Activated CD4-positive, alpha-beta T cell treated with anti-CD3 and anti-CD28 coated beads for 48 hours (primary cell): Measurements from ENCODE around the gene SMOC2.
"Not testable (repeated sequence)": the region's sequence is repeated elsewhere in the genome, so short reads cannot be mapped to it uniquely, and the experiment has no call there.

Experiments used
- DNase-seq: peaks from one replicate; pipeline ENCODE4 v3.0.0-alpha.2; 2020

SMOC2 gene

DNA sequence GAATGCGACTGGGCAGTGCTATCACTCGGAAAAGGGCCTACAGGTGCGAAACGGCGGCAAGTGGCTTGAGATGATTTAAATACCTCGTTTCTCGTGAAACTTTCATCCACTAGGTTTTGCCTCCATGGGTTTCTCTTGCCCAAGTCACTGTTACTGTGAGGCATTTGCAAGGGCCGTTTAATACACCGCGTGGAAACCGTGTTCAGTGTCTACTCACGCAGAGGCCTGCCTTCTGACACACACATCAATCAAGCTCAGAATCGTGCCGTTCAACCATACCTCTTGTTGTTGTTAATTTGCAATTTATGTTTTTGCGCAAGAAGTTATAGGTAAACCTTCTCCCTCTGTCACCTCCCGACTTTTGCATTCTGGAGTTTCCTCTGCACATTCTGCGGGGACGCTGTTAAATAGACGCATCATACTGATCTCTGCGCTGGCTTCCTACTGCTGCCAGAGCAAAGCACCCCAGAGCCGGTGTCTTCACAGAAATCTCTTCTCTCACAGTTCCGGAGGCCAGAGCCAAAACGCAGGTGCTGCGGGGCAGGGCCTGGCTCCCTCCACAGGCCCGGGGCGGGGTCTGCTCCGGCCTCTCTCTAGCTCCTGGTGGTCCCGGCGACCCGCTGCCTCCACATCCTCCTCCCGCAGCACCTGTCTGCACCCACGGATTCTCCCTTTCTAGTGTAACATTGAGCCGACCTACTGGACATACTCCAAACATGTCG, 251.4 kb downstream of the SMOC2 start:
- DNase-seq = no peak

DNA sequence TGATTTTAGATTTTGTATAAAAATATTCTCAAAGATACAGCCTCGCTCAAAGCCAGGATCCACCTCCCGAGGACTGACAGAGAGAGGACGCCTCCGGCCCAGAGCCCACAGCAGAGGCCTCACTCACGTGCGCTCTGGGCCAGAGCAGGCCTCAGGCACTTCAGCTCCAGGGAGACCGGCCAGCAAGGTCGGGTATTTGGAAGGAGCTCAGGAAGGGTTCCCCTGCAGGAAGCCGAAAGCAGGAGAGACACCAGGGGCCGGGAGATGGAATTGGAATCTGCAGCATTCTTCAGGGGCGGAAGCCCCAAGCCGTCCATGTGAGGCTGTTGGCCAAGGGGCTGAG, 251.9 kb downstream of the SMOC2 start:
- not testable (repeated sequence) for DNase-seq

DNA sequence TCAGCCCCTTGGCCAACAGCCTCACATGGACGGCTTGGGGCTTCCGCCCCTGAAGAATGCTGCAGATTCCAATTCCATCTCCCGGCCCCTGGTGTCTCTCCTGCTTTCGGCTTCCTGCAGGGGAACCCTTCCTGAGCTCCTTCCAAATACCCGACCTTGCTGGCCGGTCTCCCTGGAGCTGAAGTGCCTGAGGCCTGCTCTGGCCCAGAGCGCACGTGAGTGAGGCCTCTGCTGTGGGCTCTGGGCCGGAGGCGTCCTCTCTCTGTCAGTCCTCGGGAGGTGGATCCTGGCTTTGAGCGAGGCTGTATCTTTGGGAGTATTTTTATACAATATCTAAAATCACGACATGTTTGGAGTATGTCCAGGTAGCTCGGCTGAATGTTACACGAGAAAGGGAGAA, 253.8 kb downstream of the SMOC2 start:
- DNase-seq = not testable (repeated sequence)

GRCh38 chr6:168695701-168696100, 254.7 kb downstream of the SMOC2 start:
- no peak for DNase-seq

- no peak for DNase-seq
Measured at GRCh38 chr6:168698923-168699322, 257.9 kb downstream of the SMOC2 start.

- DNase-seq = no peak
Measured at GRCh38 chr6:168699631-168700295, 258.8 kb downstream of the SMOC2 start.

DNA sequence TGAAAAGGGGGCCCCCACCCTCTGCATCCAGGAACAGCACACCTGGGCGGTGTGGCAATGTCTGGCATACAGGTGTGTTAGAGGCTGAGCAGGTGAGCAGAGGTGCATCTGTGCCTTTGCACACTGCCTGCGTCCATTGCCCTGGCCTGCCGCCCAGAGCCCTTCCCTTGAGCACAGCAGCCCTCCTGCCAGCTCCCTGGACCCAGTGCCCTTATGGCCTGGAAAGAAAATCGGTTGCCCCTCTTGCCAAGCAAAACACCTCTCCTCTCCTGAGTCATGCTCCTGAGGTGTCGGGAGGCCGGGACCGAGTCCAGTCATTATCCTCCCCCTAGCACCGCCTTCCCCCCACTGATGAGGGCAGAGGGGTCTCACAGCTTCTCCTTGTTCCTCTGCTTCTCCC, 259.9 kb downstream of the SMOC2 start:
- DNase-seq = no peak

DNA sequence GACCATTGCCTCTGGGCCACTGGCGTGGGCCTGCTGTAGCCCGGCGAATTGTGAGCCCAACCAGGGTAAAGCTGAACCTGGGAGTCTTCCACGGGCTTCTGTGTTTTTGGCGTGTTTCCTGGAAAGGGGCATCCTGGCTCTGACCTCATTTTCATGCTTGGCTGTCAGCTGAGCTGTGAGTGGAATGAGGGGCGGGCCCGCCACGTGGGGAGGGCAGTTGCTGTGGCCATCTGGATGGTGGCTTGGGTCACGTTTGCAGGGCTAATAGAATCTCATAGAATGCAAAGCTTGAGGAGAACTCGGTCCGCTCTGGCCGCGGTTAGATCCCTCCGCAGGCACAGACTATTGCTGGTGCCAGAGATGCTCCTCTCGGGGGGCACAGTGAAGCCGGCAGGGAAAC, 263.0 kb downstream of the SMOC2 start:
- no peak for DNase-seq

GRCh38 chr6:168704678-168705077, 263.7 kb downstream of the SMOC2 start:
- DNase-seq = no peak

DNA sequence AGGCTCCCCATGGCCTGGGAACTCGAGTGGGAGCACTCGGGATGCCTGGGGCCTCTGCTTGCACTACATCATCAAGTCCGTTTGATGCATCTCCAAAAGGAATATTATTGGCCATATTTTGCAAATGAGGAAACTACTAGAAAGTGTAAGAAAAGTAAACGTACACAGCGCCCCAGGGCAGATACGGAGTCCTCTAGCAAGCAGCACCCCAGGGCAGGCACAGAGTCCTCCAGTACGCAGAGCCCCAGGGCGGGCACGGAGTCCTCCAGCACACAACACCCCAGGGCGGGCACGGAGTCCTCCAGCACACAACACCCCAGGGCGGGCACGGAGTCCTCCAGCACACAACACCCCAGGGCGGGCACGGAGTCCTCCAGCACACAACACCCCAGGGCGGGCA, 264.3 kb downstream of the SMOC2 start:
- not testable (repeated sequence) for DNase-seq

GRCh38 chr6:168706471-168707177, 265.6 kb downstream of the SMOC2 start:
- no peak for DNase-seq

- no peak for DNase-seq
Measured at GRCh38 chr6:168708526-168708925, 267.5 kb downstream of the SMOC2 start.

- DNase-seq = no peak
Measured at GRCh38 chr6:168708984-168709383, 268.0 kb downstream of the SMOC2 start.

DNA sequence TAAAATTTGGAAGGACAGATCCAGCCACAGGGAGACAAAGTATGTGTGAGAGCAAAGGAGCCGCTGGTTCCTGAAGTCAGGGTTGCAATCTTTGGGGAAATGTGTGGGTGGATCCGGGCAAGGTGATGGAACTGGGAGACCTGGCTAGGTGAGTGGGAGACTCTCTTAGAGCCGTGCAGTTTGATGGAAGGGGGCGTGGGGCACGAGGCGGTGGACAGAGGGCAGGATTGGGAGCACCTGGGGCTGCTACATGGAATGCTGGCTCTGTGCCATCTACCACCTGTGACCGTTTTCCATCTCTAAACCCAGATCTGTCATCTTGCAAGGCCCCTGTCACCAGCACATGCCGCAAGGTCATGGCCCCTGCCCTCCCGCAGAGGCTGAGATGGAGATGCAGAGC, 268.4 kb downstream of the SMOC2 start:
- no peak for DNase-seq

- no peak for DNase-seq
Measured at GRCh38 chr6:168709991-168710390, 269.0 kb downstream of the SMOC2 start.

GRCh38 chr6:168711049-168711640, 270.2 kb downstream of the SMOC2 start:
- no peak for DNase-seq

DNA sequence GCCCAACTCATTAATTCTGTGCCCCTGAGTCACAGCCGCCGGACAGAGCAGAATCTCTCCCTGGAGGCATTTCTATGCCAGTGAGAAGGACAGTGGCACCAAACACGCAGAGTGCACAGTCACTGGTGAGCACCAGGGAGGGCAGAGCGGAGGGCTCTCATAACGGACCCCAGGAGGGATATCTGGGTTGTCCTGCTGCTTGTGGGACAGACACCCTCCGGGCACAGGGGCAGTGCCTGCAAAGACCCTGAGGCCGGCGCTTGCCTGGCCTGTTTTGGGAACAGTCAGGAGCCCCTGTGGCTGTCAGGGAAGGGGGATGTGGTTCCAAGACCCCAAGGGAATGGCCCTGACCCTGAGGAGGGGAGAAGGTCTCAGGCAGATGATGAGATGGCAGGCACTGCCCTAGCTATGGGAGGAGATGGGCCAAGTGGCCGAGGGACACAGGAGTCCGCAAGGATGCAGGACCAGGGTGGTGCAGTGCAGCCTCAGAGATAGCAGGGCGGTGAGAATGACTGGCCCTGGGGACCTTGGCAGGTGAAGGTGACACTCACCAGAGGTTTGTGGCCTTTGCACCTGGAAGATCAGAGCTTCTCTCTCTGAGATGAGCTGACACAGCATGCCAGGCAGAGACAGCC, 270.8 kb downstream of the SMOC2 start:
- DNase-seq = no peak

DNA sequence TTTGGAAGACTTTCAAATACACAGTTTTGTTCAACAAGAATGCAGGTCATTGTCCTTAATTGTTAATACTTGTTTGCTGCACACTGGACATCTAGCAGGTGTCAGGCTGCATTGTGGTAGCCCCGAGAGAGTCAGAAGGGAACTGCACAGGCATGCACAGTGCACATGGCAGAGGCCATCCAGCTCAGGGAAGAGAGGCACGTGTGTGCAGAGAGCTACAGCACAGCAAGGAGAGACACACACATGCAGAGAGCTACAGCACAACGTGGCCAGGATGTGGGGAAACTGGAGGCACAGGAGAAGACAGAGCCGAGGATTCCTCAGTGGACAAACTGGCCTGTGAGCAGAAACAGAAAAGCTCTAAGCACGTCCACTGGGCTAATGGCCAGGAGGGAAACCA, 272.0 kb downstream of the SMOC2 start:
- no peak for DNase-seq

DNA sequence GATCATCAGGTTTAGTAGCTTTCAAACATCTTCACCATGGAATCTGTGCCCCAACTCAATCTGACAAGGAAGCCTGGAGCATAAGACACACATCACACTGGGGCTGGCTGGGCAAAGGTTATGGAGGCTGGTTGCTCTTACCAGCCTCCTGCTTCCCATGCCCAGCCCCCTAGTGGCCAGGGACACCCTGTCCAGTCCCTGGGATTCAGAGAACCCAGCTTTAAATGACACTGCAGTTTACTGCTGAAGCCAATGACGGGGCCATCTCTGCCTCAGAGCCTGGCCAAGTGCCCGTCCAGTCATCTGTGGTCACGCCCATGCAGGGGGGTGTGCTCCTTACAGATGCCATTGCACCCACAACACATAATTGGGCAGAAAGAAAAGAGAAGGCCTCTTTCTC, 272.9 kb downstream of the SMOC2 start:
- peak; percentile 14 for DNase-seq

GRCh38 chr6:168714547-168715260, 273.7 kb downstream of the SMOC2 start:
- DNase-seq = no peak

DNA sequence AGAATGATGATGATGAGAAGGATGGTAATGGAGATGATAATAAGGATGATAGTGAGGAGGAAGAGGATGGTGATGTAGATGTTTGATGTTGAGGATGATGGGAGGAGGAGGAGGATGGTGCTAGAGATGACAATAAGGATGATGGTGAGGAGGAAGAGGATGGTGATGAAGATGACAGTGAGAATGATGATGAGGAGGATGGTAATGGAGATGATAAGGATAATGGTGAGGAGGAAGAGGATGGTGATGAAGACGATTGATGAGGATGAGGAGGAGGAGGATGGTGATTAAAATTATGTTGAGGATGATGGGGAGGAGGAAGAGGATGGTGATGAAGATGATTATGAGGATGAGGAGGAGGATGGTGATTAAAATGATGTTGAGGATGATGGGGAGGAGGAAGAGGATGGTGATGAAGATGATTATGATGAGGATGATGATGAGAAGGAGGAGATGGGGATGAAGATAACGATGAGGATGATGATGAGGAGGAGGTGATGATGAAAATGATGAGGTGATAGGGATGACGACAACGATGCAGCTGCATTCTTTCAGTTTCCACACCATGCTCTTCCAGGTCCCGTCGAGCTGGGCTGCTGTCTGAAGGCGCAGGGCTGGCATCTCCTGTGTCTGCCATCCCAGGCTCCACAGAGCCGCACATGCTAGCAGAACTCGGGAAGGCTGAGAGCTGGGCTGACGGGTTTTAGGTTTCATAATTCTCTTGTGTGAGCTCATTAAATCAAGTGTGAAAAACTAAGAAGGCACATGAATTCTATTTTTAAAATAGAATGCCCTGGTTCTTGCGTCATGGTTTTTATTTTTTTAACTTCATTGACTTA, 274.9 kb downstream of the SMOC2 start:
- no peak for DNase-seq

DNA sequence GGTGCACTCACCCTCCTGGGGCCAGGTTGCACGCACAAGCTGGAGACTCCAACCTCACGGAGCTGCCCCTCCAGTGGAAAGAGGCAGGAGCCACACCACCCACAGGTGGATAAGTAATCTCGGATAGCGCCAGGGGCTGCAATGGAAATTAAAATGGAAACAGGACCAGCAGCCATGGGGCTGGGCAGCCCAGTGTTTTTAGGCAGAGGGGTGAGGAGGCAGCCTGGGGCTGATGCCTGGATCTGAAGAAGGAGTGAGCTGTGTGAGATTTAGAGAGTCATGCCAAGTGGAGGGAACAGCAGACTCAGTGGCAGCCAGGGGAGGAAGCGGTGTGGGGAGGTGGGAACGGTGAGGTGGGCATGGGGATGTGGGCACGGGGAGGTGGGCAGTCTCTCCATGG, 275.6 kb downstream of the SMOC2 start:
- DNase-seq = no peak
